Endothelial cell of umbilical vein (primary cell): ENCODE measurements around the gene NMT1. TPM values are rescaled to one million over a fixed set of nuclear protein-coding genes. Genes with fewer than 3 reads are reported as not detected.

Experiments
- BruUV-seq: library from RNA; stranded (reverse); fragments of 400-500 nt; replicated peaks from 2 replicates; lab custom pipeline; 2021; lab: Mats Ljungman, UMichigan
- CTCF ChIA-PET: fragments of 300-600, 350-600 bp; sonication (Branson Sonifier 250); formaldehyde crosslinking; loops from one replicate; lab custom pipeline; 2021; ENCODE audit warnings: antibody characterized with exemption, inconsistent platforms; lab: Charles Lee
- POLR2A ChIA-PET: fragments of 300-600, 350-600 bp; sonication (Branson Sonifier 250); formaldehyde crosslinking; loops from one replicate; lab custom pipeline; 2021; ENCODE audit warnings: antibody characterized with exemption, inconsistent platforms; lab: Charles Lee
- DNase-seq: peaks from one replicate; pipeline ENCODE4 v3.0.0-alpha.2; 2011; ENCODE audit warnings: low read depth, low spot score
- FAIRE-seq: peaks from 2 replicates; lab custom pipeline; 2011; peaks lifted over from hg19 to GRCh38; lab: Jason Lieb, UNC
- H2AFZ ChIP-seq: 2 replicates; pipeline ENCODE4 v1.6.0; 2012; ENCODE audit warnings: low read depth, low read length, control low read depth, inconsistent platforms
- H3K27ac ChIP-seq: 2 replicates; pipeline ENCODE4 v1.5.1; 2011; ENCODE audit warnings: low read depth, mild to moderate bottlenecking, control low read depth, low read length, moderate library complexity; ENCODE audit not compliant: insufficient read depth
- H3K27me3 ChIP-seq, 2 experiments: 2 replicates each; pipeline versions ENCODE4 v1.6.0 to v1.6.1; 2011; ENCODE audit warnings: low read length in 2 of 2, mixed read lengths in 1 of 2; ENCODE audit not compliant: control insufficient read depth in 2 of 2, insufficient read depth in 2 of 2
- H3K36me3 ChIP-seq, 2 experiments: 2 replicates in 1 of 2; 3 replicates in 1 of 2; pipeline ENCODE4 v1.5.1; 2011; ENCODE audit warnings: low read length in 2 of 2, mild to moderate bottlenecking in 1 of 2, moderate library complexity in 1 of 2; ENCODE audit not compliant: control insufficient read depth in 2 of 2, insufficient read depth in 2 of 2; ENCODE audit errors: extremely low read depth in 1 of 2
- H3K4me1 ChIP-seq: 3 replicates; pipeline ENCODE4 v1.5.1; 2011; ENCODE audit warnings: mild to moderate bottlenecking, low read length; ENCODE audit not compliant: control insufficient read depth, insufficient read depth; ENCODE audit errors: extremely low read depth
- H3K4me2 ChIP-seq: 2 replicates; pipeline ENCODE4 v1.6.1; 2011; ENCODE audit warnings: low read length, control low read depth, mixed read lengths; ENCODE audit not compliant: insufficient read depth
- H3K4me3 ChIP-seq, 3 experiments: fragments of 200-600 bp in 1 of 3; sonication (generic), shearing (Covaris generic) in 1 of 3; replicated peaks in 1 of 3; 2 replicates each; pipeline ENCODE4 v1.5.1; 2011 to 2016; ENCODE audit warnings: control low read depth in 3 of 3, low read length in 3 of 3, mild to moderate bottlenecking in 2 of 3, inconsistent platforms in 1 of 3, low read depth in 1 of 3, moderate library complexity in 1 of 3; ENCODE audit not compliant: insufficient read depth in 1 of 3
- H3K79me2 ChIP-seq: 2 replicates; pipeline ENCODE4 v1.6.0; 2012; ENCODE audit warnings: low read length, inconsistent platforms; ENCODE audit not compliant: control insufficient read depth, insufficient read depth
- H3K9ac ChIP-seq: replicated peaks from 2 replicates; pipeline ENCODE3; 2011; ENCODE audit warnings: low read length, control low read depth; ENCODE audit not compliant: insufficient read depth; ENCODE audit errors: extremely low read depth
- H3K9me1 ChIP-seq: replicated peaks from 3 replicates; pipeline ENCODE4 v1.6.0; 2011; ENCODE audit warnings: mild to moderate bottlenecking, low read length; ENCODE audit not compliant: control insufficient read depth, insufficient read depth; ENCODE audit errors: extremely low read depth
- H3K9me3 ChIP-seq: replicated peaks from 2 replicates; pipeline ENCODE4 v1.5.1; 2012; ENCODE audit warnings: low read length, inconsistent platforms; ENCODE audit not compliant: control insufficient read depth, insufficient read depth
- H4K20me1 ChIP-seq: replicated peaks from 2 replicates; pipeline ENCODE3; 2011; ENCODE audit warnings: mild to moderate bottlenecking, low read length; ENCODE audit not compliant: control insufficient read depth, insufficient read depth; ENCODE audit errors: extremely low read depth
- CTCF ChIP-seq, 2 donors: IDR thresholded peaks; 1 replicate in 1 of 2; 2 replicates in 1 of 2; pipeline ENCODE4 v1.5.1; 2011; ENCODE audit warnings: low read length in 2 of 2, mild to moderate bottlenecking in 2 of 2, moderate library complexity in 2 of 2, control low read depth in 1 of 2, inconsistent platforms in 1 of 2, low read depth in 1 of 2; ENCODE audit not compliant: insufficient read depth in 1 of 2; ENCODE audit errors: extremely low read depth in 1 of 2
- EZH2 ChIP-seq: IDR thresholded peaks from 2 replicates; pipeline ENCODE4 v1.6.1; 2012; ENCODE audit warnings: borderline replicate concordance, low read depth, mild to moderate bottlenecking, moderate library complexity, low read length, inconsistent platforms; ENCODE audit not compliant: severe bottlenecking
- FOS ChIP-seq: IDR thresholded peaks from 2 replicates; pipeline ENCODE4 v1.6.1; 2011; ENCODE audit warnings: mild to moderate bottlenecking, low read length, moderate library complexity, borderline replicate concordance; ENCODE audit not compliant: insufficient read depth
- GATA2 ChIP-seq: IDR thresholded peaks from 2 replicates; pipeline ENCODE4 v1.7.0; 2011; ENCODE audit warnings: low read depth, mild to moderate bottlenecking, moderate library complexity, mixed read lengths, low read length; ENCODE audit not compliant: insufficient read length, insufficient read depth
- JUN ChIP-seq: IDR thresholded peaks from 2 replicates; pipeline ENCODE4 v1.6.1; 2011; ENCODE audit warnings: borderline replicate concordance, low read depth; ENCODE audit not compliant: insufficient read length, insufficient read depth
- MYC ChIP-seq: IDR thresholded peaks from one replicate; pipeline ENCODE4 v1.6.1; 2011; ENCODE audit warnings: mild to moderate bottlenecking, low read depth, low read length
- POLR2A ChIP-seq: IDR thresholded peaks from 2 replicates; pipeline ENCODE4 v1.6.1; 2012; ENCODE audit warnings: low read depth, mild to moderate bottlenecking, control low read depth, low read length
- POLR2AphosphoS5 ChIP-seq: IDR thresholded peaks from 2 replicates; pipeline ENCODE4 v1.6.1; 2012; ENCODE audit warnings: low read depth, mild to moderate bottlenecking, control low read depth, low read length, moderate library complexity; ENCODE audit not compliant: insufficient read depth
- dilution Hi-C: fragments of 300-500 bp; cut with MboI; formaldehyde crosslinking; loops from one replicate; pipeline ENCODE4 v1.15.0; 2019; ENCODE audit warnings: low sequenced_read_pairs; ENCODE audit not compliant: extremely low pct_ligation_motif_present
- intact Hi-C: fragments of 100-400 bp; cut with micrococcal nuclease; formaldehyde crosslinking; loops from one replicate; pipeline ENCODE4 v1.10.0; 2022
- polyA plus RNA-seq, 4 experiments: library from polyadenylated mRNA; depleted of rRNA in 3 of 4; stranded (reverse) in 3 of 4; unstranded in 1 of 4; fragments of >200 nt; gene quantifications; 2 replicates each; pipeline versions ENCODE4 v1.2.1 to v1.2.3, GENCODE V29; 2011 to 2012; ENCODE audit warnings: missing spikeins in 1 of 4
- total RNA-seq: library from RNA; stranded (reverse); gene quantifications from 2 replicates; pipeline ENCODE4 v1.2.3, GENCODE V29; 2021
- TF ChIP-seq, protein P1 (sequence below): IDR thresholded peaks from 2 replicates; pipeline ENCODE4 v1.6.1; 2011; ENCODE audit not compliant: insufficient read depth, insufficient read length

NMT1 gene
- total and polyA plus RNA-seq, 2 donors (not counting 3 experiments of a cell fraction or from before 2014, with no cell fraction given): 37.6 to 135 TPM

DNA sequence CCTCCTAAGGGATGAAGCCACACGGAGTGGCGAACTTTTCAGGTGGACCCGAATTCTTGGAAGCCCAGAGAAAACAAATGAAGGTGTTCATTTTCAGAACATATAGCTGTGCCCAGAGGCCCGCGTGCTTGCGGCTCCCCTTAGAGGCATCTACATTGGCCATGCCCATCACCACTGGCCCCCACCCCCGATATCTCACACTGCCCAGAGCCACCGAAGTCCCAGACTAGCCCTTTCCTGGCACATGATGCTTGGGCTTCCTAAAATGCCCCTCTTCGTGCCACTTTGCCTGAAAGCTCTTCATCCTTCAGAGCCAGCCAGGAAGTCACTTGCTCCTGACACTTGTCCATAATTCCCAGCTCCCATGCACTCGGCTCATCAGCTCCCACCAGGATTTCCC lies 85.0 kb downstream of the NMT1 start:
- no peaks in the 10 kb centered on the region for H3K36me3 ChIP-seq
- intact Hi-C loops (loop anchor here (10.0 kb wide), 1 partner anchor 229 kb away; no protein-coding TSS in a partner anchor), dilution Hi-C loops (no loop called here)
- no peaks in the 10 kb centered on the region for H4K20me1 ChIP-seq
- H3K4me3 ChIP-seq: no peak overlapping the region
- no peaks in the 10 kb centered on the region for H3K9me1 ChIP-seq
- H3K4me1 ChIP-seq: peaks cover 17% of the 10 kb centered on the region
- DNase-seq (no peak), FAIRE-seq (no peak)
- no TSS peak for BruUV-seq
- TF ChIP-seq POLR2AphosphoS5: no peak
- TF ChIP-seq FOS: no peak
- TF ChIP-seq, protein P1, sequence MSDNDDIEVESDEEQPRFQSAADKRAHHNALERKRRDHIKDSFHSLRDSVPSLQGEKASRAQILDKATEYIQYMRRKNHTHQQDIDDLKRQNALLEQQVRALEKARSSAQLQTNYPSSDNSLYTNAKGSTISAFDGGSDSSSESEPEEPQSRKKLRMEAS: no peak
- TF ChIP-seq JUN: no peak
- TF ChIP-seq CTCF (IDR thresholded peaks at IDR 0.05; ENCODE audit: extremely low read depth in 1 of 2, insufficient read depth in 1 of 2, low read depth in 1 of 2, low read length in 2 of 2): no peak
- no peak for TF ChIP-seq POLR2A
- TF ChIP-seq MYC: no peak
- TF ChIP-seq EZH2: no peak
- no peak for TF ChIP-seq GATA2
- CTCF ChIA-PET: interaction anchor here (10.4 kb wide), 1 partner anchor 10 kb away, joined by 393 read pairs; the partner anchor contains the start of gene ACBD4
- H3K27me3 ChIP-seq: no peaks in the 10 kb centered on the region
- no peak overlapping the region for H3K9ac ChIP-seq
- no peak overlapping the region for H3K4me2 ChIP-seq
- H3K9me3 ChIP-seq: no peaks in the 10 kb centered on the region
- H3K27ac ChIP-seq: peak overlapping the region; percentile 6
- peaks cover 24% of the 10 kb centered on the region for H3K79me2 ChIP-seq
- POLR2A ChIA-PET: interaction anchor here (1.2 kb wide), 1 partner anchor 10 kb away, joined by 10 read pairs; the partner anchor contains the start of gene ACBD4
- no peak overlapping the region for H2AFZ ChIP-seq
